AG04449 (cell line): Measurements from ENCODE around the gene ERFE.

Source experiments
- CTCF ChIA-PET: fragments of 350-600 bp; formaldehyde crosslinking; extraction: SDS; loops from one replicate; lab custom pipeline; 2021; ENCODE audit warnings: antibody characterized with exemption; lab: Yijun Ruan, JAX
- POLR2A ChIA-PET: fragments of 400-600, 350-600 bp; formaldehyde crosslinking; extraction: SDS; loops from one replicate; lab custom pipeline; 2020; ENCODE audit warnings: antibody characterized with exemption, inconsistent platforms; lab: Yijun Ruan, JAX
- DNase-seq: peaks from one replicate; pipeline ENCODE4 v3.0.0-alpha.2; 2010; ENCODE audit warnings: low read depth, low spot score
- H3K4me3 ChIP-seq: 2 replicates; pipeline ENCODE4 v1.5.1; 2011; ENCODE audit warnings: low read depth, mild to moderate bottlenecking, control low read depth, low read length
- TF ChIP-seq, protein P1 (sequence below): IDR thresholded peaks from one replicate; pipeline ENCODE4 v1.5.1; 2011; ENCODE audit warnings: mild to moderate bottlenecking, moderate library complexity, low read length, control low read depth, inconsistent platforms; ENCODE audit not compliant: insufficient read depth; ENCODE audit errors: missing control alignments

ERFE gene

DNA sequence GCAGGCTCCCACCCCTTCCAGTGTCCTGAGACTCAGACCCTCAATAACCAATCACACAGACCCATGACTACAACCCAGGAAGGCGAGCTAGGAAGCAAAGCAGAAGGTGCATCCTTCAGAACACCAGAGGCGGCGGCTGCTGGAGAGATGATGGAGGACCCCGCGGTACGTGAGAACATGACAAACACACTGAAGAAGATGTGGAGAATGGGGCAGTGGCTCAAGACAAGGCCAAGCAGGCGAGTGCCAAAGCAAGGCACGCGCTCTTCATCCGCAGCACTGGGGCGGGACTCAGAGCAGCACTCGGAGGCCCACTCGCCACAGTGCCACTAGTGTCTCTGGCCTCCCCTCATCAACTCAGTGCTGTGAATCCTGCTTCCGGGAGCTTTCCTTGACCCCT lies 13.7 kb downstream of the ERFE start:
- ChIA-PET CTCF (interaction anchor here (0.6 kb wide), 1 partner anchor 174 kb away, joined by 3 read pairs; no protein-coding TSS in a partner anchor), POLR2A (no interaction called here)
- no peak for DNase-seq
- TF ChIP-seq, protein P1, sequence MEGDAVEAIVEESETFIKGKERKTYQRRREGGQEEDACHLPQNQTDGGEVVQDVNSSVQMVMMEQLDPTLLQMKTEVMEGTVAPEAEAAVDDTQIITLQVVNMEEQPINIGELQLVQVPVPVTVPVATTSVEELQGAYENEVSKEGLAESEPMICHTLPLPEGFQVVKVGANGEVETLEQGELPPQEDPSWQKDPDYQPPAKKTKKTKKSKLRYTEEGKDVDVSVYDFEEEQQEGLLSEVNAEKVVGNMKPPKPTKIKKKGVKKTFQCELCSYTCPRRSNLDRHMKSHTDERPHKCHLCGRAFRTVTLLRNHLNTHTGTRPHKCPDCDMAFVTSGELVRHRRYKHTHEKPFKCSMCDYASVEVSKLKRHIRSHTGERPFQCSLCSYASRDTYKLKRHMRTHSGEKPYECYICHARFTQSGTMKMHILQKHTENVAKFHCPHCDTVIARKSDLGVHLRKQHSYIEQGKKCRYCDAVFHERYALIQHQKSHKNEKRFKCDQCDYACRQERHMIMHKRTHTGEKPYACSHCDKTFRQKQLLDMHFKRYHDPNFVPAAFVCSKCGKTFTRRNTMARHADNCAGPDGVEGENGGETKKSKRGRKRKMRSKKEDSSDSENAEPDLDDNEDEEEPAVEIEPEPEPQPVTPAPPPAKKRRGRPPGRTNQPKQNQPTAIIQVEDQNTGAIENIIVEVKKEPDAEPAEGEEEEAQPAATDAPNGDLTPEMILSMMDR = no peak
- H3K4me3 ChIP-seq = no peak overlapping the region

- ChIA-PET POLR2A (no interaction called here), CTCF (interaction anchor here (0.6 to 0.7 kb wide), 2 partner anchors 9 to 12 kb away, joined by 3 read pairs; no protein-coding TSS in a partner anchor)
- TF ChIP-seq, protein P1 = peak; percentile 25
- DNase-seq = no peak
- no peak overlapping the region for H3K4me3 ChIP-seq
Measured at GRCh38 chr2:238173692-238174091, 14.9 kb downstream of the ERFE start.

DNA sequence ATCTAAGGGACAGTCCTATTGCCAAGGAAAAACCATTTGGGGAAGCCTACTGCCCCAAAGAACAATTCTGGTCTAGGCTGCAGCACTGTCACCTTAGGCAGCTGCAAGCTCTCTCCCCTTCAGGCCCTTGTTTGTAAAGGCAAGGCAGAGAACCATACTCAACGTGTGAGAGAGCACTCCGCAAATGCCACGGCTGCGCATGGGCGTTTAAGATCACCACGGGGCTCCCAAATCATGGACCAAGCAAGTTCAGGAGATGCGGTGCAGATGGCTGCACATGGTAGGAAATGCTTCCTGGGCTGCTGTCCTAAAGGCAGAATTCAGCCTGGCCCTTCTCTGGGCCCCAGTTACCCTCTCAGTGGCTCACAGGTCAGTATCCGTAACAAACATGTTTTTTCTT lies 15.5 kb downstream of the ERFE start:
- no peak for DNase-seq
- ChIA-PET CTCF (no interaction called here), POLR2A (no interaction called here)
- H3K4me3 ChIP-seq = no peak overlapping the region
- TF ChIP-seq, protein P1 = no peak

GRCh38 chr2:238174701-238175100 lies 15.9 kb downstream of the ERFE start:
- no peak overlapping the region for H3K4me3 ChIP-seq
- ChIA-PET POLR2A (no interaction called here), CTCF (no interaction called here)
- TF ChIP-seq, protein P1 = no peak
- DNase-seq = no peak

- ChIA-PET CTCF (interaction anchor here (1.2 to 1.6 kb wide), 3 partner anchors 11 to 318 kb away, joined by 3 to 5 read pairs (median 3); no protein-coding TSS in a partner anchor), POLR2A (no interaction called here)
- no peak for DNase-seq
- no peak overlapping the region for H3K4me3 ChIP-seq
- TF ChIP-seq, protein P1 = no peak
Measured at GRCh38 chr2:238176613-238177012, 17.8 kb downstream of the ERFE start.

DNA sequence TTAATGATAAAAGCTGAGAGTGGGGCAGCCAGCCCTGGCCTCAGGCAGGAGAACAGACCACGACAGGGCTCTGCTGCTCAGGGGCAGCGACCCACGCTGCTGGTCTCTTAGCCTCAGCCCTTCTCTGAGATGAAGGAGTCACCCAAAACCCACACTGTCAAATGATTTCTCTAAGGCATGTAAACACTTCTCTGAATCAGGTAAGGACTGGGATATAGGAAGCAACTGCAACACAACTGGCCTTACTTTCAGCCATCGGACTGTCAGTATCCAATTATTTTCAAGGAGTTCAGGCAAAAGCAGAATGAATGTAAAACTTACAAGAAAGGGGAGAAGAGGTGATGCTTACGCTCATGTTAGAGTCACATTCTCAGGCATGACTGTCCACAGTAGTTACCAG lies 21.8 kb downstream of the ERFE start:
- CTCF ChIA-PET = interaction anchor here (1.0 kb wide), 1 partner anchor 82 kb away, joined by 3 read pairs; no protein-coding TSS in a partner anchor
- TF ChIP-seq, protein P1 = no peak
- POLR2A ChIA-PET = no interaction called here
- DNase-seq = no peak
- no peak overlapping the region for H3K4me3 ChIP-seq
